ENCODE results near the gene GPR150. TPM values are rescaled to one million over a fixed set of nuclear protein-coding genes. Genes with fewer than 3 reads are reported as not detected.

GPR150 gene
- total and polyA plus RNA-seq, 2 experiments from 2014 or later: 0.10 to 0.21 TPM

DNA sequence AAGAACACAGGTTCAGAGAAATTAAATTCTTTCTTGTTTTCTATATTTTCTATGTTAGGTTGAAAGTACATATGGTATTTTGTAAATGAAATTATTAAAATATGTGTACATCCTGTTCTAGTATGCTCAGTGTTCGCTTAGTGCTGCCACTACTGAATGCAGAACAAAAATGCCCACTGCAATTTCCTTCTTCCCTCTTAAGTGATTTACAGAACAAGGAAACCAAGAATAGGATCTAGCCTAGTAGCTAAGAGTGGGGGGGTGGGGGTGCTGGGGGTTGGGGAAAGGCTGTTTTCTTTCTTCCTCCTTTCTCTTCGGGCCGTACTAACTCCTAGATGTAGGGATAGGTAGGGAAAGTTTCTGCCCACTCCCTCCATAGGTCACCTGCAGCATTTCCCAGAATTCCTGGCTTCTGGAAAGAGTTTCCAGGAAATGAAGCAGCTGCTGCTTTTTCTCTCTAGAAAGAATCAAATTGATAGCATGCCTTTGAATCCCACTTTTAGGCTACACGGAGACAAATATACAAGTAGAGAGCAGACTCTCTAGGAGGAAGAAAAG is 47.3 kb downstream of the GPR150 start (continued):
- TF ChIP-seq, protein P1, sequence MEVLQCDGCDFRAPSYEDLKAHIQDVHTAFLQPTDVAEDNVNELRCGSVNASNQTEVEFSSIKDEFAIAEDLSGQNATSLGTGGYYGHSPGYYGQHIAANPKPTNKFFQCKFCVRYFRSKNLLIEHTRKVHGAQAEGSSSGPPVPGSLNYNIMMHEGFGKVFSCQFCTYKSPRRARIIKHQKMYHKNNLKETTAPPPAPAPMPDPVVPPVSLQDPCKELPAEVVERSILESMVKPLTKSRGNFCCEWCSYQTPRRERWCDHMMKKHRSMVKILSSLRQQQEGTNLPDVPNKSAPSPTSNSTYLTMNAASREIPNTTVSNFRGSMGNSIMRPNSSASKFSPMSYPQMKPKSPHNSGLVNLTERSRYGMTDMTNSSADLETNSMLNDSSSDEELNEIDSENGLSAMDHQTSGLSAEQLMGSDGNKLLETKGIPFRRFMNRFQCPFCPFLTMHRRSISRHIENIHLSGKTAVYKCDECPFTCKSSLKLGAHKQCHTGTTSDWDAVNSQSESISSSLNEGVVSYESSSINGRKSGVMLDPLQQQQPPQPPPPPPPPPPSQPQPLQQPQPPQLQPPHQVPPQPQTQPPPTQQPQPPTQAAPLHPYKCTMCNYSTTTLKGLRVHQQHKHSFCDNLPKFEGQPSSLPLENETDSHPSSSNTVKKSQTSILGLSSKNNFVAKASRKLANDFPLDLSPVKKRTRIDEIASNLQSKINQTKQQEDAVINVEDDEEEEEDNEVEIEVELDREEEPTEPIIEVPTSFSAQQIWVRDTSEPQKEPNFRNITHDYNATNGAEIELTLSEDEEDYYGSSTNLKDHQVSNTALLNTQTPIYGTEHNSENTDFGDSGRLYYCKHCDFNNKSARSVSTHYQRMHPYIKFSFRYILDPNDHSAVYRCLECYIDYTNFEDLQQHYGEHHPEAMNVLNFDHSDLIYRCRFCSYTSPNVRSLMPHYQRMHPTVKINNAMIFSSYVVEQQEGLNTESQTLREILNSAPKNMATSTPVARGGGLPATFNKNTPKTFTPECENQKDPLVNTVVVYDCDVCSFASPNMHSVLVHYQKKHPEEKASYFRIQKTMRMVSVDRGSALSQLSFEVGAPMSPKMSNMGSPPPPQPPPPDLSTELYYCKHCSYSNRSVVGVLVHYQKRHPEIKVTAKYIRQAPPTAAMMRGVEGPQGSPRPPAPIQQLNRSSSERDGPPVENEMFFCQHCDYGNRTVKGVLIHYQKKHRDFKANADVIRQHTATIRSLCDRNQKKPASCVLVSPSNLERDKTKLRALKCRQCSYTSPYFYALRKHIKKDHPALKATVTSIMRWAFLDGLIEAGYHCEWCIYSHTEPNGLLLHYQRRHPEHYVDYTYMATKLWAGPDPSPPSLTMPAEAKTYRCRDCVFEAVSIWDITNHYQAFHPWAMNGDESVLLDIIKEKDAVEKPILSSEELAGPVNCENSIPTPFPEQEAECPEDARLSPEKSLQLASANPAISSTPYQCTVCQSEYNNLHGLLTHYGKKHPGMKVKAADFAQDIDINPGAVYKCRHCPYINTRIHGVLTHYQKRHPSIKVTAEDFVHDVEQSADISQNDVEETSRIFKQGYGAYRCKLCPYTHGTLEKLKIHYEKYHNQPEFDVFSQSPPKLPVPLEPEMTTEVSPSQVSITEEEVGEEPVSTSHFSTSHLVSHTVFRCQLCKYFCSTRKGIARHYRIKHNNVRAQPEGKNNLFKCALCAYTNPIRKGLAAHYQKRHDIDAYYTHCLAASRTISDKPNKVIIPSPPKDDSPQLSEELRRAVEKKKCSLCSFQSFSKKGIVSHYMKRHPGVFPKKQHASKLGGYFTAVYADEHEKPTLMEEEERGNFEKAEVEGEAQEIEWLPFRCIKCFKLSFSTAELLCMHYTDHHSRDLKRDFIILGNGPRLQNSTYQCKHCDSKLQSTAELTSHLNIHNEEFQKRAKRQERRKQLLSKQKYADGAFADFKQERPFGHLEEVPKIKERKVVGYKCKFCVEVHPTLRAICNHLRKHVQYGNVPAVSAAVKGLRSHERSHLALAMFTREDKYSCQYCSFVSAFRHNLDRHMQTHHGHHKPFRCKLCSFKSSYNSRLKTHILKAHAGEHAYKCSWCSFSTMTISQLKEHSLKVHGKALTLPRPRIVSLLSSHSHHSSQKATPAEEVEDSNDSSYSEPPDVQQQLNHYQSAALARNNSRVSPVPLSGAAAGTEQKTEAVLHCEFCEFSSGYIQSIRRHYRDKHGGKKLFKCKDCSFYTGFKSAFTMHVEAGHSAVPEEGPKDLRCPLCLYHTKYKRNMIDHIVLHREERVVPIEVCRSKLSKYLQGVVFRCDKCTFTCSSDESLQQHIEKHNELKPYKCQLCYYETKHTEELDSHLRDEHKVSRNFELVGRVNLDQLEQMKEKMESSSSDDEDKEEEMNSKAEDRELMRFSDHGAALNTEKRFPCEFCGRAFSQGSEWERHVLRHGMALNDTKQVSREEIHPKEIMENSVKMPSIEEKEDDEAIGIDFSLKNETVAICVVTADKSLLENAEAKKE (CRISPR knock-in tag; IDR thresholded peaks at IDR 0.05): no peak
- TF ChIP-seq EZH2 (IDR thresholded peaks at IDR 0.05; ENCODE audit: low read depth, unreplicated experiment): no peak

DNA sequence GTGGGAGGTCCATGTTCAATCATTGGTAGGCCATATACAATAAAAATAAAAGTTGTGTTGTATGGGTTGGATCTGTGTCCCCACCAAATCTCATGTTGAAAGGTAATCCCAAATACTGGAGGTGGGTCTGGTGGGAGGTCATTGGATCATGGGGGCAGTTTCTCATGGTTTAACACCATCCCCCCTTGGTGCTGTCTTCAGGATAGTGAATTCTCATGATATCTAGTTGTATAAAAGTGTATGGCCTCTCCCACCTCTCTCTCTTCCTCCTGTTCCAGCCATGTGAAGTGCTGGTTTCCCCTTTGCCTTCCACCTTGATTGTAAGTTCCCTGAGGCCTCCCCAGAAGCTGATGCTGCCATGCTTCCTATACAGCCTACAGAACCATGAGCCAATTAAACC is 47.8 kb downstream of the GPR150 start:
- no peak overlapping the region for H3K4me2 ChIP-seq
- no peaks in the 10 kb centered on the region for H3K27me3 Mint-ChIP-seq (ENCODE audit: insufficient read depth, low read depth, poor library complexity)
- H3K4me3 ChIP-seq: no peak overlapping the region
- no peaks in the 10 kb centered on the region for H3K4me1 Mint-ChIP-seq
- no peaks in the 10 kb centered on the region for H3K9me2 ChIP-seq (ENCODE audit: insufficient read depth)
- no peaks in the 10 kb centered on the region for H3K36me3 Mint-ChIP-seq (ENCODE audit: low read depth)
- no peaks in the 10 kb centered on the region for H4K20me1 ChIP-seq (replicated peaks; ENCODE audit: insufficient read depth)
- ATAC-seq (no peak), DNase-seq (ENCODE audit: low spot score) (no peak)
- H3F3A ChIP-seq (replicated peaks; ENCODE audit: low read depth): no peaks in the 10 kb centered on the region
- no peak overlapping the region for H3K27ac Mint-ChIP-seq
- H3K27me3 ChIP-seq (ENCODE audit: insufficient read depth): no peaks in the 10 kb centered on the region
- no peaks in the 10 kb centered on the region; the same call in 2 of the 3 replicates for H3K9me3 Mint-ChIP-seq
- H3K79me2 ChIP-seq (replicated peaks; ENCODE audit: insufficient read depth): no peaks in the 10 kb centered on the region
- H3K27ac ChIP-seq (ENCODE audit: low read depth): no peak overlapping the region
- no peak overlapping the region for H3K4me3 Mint-ChIP-seq
- H2AFZ ChIP-seq: no peak overlapping the region
- no peaks in the 10 kb centered on the region for H3K36me3 ChIP-seq (ENCODE audit: insufficient read depth)
- H3K4me1 ChIP-seq (ENCODE audit: insufficient read depth): no peaks in the 10 kb centered on the region
- no peak for TF ChIP-seq JUNB (IDR thresholded peaks at IDR 0.05; ENCODE audit: unreplicated experiment)
- TF ChIP-seq EZH2phosphoT487 (IDR thresholded peaks at IDR 0.05; ENCODE audit: unreplicated experiment): no peak
- TF ChIP-seq STAT1 (IDR thresholded peaks at IDR 0.05; ENCODE audit: unreplicated experiment): no peak
- no peak for TF ChIP-seq CTCF (conservative IDR thresholded peaks at IDR 0.05; ENCODE audit: low read depth in 2 of 2)
- TF ChIP-seq, protein P1 (CRISPR knock-in tag; IDR thresholded peaks at IDR 0.05): no peak
- TF ChIP-seq EZH2 (IDR thresholded peaks at IDR 0.05; ENCODE audit: low read depth, unreplicated experiment): no peak
